Measurements from ENCODE around the gene SFXN3. TPM values are rescaled to one million over a fixed set of nuclear protein-coding genes. Genes with fewer than 3 reads are reported as not detected.

Gene SFXN3
- total RNA-seq, 1 donor: 81.6 TPM

- no peak overlapping the region for H3K4me3 ChIP-seq (ENCODE audit: low read depth, low read length)
- DNase-seq (ENCODE audit: low read depth): peak; percentile 42
- TF ChIP-seq, protein P1, sequence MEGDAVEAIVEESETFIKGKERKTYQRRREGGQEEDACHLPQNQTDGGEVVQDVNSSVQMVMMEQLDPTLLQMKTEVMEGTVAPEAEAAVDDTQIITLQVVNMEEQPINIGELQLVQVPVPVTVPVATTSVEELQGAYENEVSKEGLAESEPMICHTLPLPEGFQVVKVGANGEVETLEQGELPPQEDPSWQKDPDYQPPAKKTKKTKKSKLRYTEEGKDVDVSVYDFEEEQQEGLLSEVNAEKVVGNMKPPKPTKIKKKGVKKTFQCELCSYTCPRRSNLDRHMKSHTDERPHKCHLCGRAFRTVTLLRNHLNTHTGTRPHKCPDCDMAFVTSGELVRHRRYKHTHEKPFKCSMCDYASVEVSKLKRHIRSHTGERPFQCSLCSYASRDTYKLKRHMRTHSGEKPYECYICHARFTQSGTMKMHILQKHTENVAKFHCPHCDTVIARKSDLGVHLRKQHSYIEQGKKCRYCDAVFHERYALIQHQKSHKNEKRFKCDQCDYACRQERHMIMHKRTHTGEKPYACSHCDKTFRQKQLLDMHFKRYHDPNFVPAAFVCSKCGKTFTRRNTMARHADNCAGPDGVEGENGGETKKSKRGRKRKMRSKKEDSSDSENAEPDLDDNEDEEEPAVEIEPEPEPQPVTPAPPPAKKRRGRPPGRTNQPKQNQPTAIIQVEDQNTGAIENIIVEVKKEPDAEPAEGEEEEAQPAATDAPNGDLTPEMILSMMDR (IDR thresholded peaks at IDR 0.05; ENCODE audit: insufficient read depth, low read depth, low read length): no peak
Measured at GRCh38 chr10:101080933-101081931, 50.2 kb downstream of the SFXN3 start.

DNA sequence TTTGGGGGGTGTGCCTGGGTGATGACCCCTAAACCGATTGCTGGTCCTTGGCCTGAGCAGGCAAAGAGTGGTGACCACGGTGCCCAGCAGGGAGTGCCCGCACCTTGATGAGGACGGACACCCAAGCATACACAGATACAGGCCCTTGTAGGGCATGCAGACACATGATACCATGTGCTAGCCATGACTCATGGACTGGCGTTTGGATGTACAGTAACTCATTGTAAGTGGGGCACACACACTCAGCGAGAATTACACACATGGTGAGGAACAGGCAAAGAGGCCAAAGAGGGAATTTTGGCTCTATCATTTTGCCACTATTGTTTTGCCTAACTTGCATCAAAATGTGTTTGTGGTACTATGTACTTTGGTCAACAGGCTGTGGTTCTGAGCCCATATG lies 54.8 kb downstream of the SFXN3 start:
- H3K4me3 ChIP-seq (ENCODE audit: low read depth, low read length): no peak overlapping the region
- DNase-seq (ENCODE audit: low read depth): no peak
- TF ChIP-seq, protein P1 (IDR thresholded peaks at IDR 0.05; ENCODE audit: insufficient read depth, low read depth, low read length): no peak

DNA sequence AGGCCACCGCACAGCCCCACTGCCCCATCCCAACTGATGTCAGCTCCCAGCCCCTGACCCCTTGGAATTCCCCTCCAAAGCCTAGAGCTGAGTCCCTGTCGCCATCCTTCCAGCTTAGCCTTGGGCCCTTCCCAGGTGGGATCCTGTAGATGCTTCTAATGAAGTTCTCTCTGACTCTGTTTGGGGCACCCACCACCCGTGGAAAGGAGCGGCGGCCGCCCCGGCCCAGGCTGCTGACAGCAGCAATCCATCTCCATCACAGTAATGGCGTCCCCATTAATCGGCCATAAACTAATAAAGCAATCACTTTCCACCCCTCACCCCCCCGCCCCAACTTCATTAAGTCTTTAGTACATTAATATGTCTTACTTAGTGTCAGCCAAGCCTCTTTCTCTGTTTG lies 56.3 kb downstream of the SFXN3 start:
- DNase-seq (ENCODE audit: low read depth): no peak
- TF ChIP-seq, protein P1 (IDR thresholded peaks at IDR 0.05; ENCODE audit: insufficient read depth, low read depth, low read length): no peak
- H3K4me3 ChIP-seq (ENCODE audit: low read depth, low read length): no peak overlapping the region

GRCh38 chr10:101087965-101088364 lies 56.9 kb downstream of the SFXN3 start:
- H3K4me3 ChIP-seq (ENCODE audit: low read depth, low read length): no peak overlapping the region
- TF ChIP-seq, protein P1 (IDR thresholded peaks at IDR 0.05; ENCODE audit: insufficient read depth, low read depth, low read length): no peak
- no peak for DNase-seq (ENCODE audit: low read depth)

GRCh38 chr10:101089520-101090299 lies 58.7 kb downstream of the SFXN3 start:
- no peak for DNase-seq (ENCODE audit: low read depth)
- TF ChIP-seq, protein P1 (IDR thresholded peaks at IDR 0.05; ENCODE audit: insufficient read depth, low read depth, low read length): no peak

DNA sequence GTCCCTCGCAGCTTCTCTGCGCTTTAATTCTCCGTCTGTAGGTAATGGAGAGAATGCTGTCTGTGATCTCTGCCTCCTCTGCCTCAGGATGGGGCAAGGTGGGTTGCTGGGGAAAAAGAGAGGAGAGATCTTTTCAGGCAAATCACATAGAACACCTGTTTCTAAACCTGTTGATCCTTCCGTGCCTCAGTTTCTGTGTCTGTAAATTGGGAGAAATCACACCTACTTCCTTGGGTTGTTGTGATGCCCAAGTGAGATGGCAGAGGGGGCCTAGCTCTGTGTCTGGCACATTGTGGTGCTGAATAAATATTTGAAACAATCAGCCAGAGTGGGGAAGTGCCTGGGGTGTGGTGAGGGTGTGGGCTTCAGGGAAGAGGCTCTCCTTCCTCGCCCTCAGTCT lies 59.6 kb downstream of the SFXN3 start:
- no peak overlapping the region for H3K4me3 ChIP-seq (ENCODE audit: low read depth, low read length)
- no peak for DNase-seq (ENCODE audit: low read depth)

More at GRCh38 chr10:101089520-101090299, 58.7 kb downstream of the SFXN3 start:
- no peak overlapping the region for H3K4me3 ChIP-seq (ENCODE audit: low read depth, low read length)

More for the DNA sequence above, 59.6 kb downstream of the SFXN3 start:
- TF ChIP-seq, protein P1 (IDR thresholded peaks at IDR 0.05; ENCODE audit: insufficient read depth, low read depth, low read length): no peak

Other genes with a start within 250 kb of the SFXN3 start
- gene SLF2, start 118.3 kb upstream of the SFXN3 start, total RNA-seq: 42.2 and 55.7 TPM in 2 replicates
- gene SEMA4G, start 61.7 kb upstream of the SFXN3 start, total RNA-seq: 0.43 and 0.64 TPM in 2 replicates
- gene MRPL43, start 43.7 kb upstream of the SFXN3 start, total RNA-seq: 51.8 and 67.3 TPM in 2 replicates
- gene TWNK, start 43.7 kb upstream of the SFXN3 start, total RNA-seq: 3.2 and 3.9 TPM in 2 replicates
- 87.7 and 134 TPM in 2 replicates for gene LZTS2, start 31.4 kb upstream of the SFXN3 start, total RNA-seq
- 1.7 and 1.9 TPM in 2 replicates for gene PDZD7, start 105 bp upstream of the SFXN3 start, total RNA-seq
- 9.1 and 9.3 TPM in 2 replicates for gene KAZALD1, start 30.8 kb downstream of the SFXN3 start, total RNA-seq
- gene TLX1, start 100.1 kb downstream of the SFXN3 start, total RNA-seq: not detected in 2 replicates
- gene LBX1, start 198.2 kb downstream of the SFXN3 start, total RNA-seq: not detected in 2 replicates